Measurements from ENCODE around the gene SHOC1. TPM values are rescaled to one million over a fixed set of nuclear protein-coding genes. Genes with fewer than 3 reads are reported as not detected.

The SHOC1 gene
- total RNA-seq, 1 donor from 2014 or later = not detected

GRCh38 chr9:111806259-111806658, 11.5 kb upstream of the SHOC1 start:
- no peak overlapping the region for H3K4me3 Mint-ChIP-seq
- no peaks in the 10 kb centered on the region for H3K9me3 Mint-ChIP-seq
- no peak for ATAC-seq (ENCODE audit: low read depth)
- ChIA-PET CTCF (no interaction called here), POLR2A (no interaction called here)
- no peaks in the 10 kb centered on the region for H3K36me3 Mint-ChIP-seq (ENCODE audit: low read depth)
- H3K27me3 Mint-ChIP-seq = no peaks in the 10 kb centered on the region
- no peak for TF ChIP-seq CTCF (IDR thresholded peaks at IDR 0.05)
- no peak overlapping the region for H3K27ac Mint-ChIP-seq
- no peak for DNase-seq
- intact Hi-C loops (cut with micrococcal nuclease) = no loop called here
- peaks cover 3% of the 10 kb centered on the region for H3K4me1 Mint-ChIP-seq

GRCh38 chr9:111805830-111806241, 11.1 kb upstream of the SHOC1 start:
- CTCF ChIA-PET = no interaction called here
- TF ChIP-seq CTCF (IDR thresholded peaks at IDR 0.05) = no peak
- Mint-ChIP-seq H3K4me3 (no peak overlapping the region), H3K27me3 (no peaks in the 10 kb centered on the region), H3K9me3 (no peaks in the 10 kb centered on the region), H3K4me1 (peaks cover 3% of the 10 kb centered on the region), H3K36me3 (ENCODE audit: low read depth) (no peaks in the 10 kb centered on the region), H3K27ac (no peak overlapping the region)
- DNase-seq = no peak
- ATAC-seq (ENCODE audit: low read depth) = no peak
- intact Hi-C loops (cut with micrococcal nuclease) = no loop called here
- POLR2A ChIA-PET = no interaction called here

DNA sequence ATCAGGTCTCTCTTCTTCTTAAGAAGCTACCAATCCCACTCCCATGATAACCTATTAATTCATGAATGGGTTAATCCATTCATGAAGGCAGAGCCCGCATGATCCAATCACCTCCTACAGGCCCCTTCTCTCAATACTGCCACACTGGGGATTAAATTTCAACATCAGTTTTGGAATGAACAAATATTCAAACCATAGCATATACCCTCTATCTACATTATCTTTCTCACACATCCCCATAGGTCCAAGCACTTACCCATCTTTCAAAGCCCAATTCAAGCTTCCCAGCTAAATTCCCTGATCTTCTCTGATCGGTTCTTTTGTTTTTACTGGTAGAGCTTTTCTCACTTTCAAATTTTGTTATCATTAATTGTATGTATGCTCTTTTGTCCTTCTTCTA, 10.5 kb upstream of the SHOC1 start:
- intact Hi-C loops (cut with micrococcal nuclease) = no loop called here

DNA sequence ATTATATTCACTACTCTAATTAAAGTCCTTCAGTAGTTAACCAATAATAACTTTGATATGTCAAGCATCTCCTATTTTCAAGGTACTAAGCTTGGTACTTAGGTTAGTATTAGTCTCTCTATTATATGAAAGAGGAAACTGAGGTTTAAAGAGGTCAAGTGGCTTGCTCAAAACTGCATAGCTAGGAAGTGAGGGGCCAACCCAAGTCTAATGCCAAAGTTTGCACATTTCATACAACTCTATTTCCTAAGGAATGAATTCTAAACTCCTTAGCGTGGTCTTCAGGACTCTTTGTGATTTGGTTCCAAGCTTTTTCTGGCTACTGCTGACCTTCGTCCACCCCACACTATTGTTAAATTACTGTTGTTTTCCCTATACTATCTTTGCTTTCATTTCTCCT, 9.9 kb upstream of the SHOC1 start:
- H3K9me3 Mint-ChIP-seq = no peaks in the 10 kb centered on the region
- DNase-seq (no peak), ATAC-seq (ENCODE audit: low read depth) (no peak)
- no peaks in the 10 kb centered on the region for H3K27me3 Mint-ChIP-seq
- no peaks in the 10 kb centered on the region for H3K36me3 Mint-ChIP-seq (ENCODE audit: low read depth)
- CTCF ChIA-PET = no interaction called here
- no peak overlapping the region for H3K27ac Mint-ChIP-seq
- no peak for TF ChIP-seq CTCF (IDR thresholded peaks at IDR 0.05)
- H3K4me1 Mint-ChIP-seq = peaks cover 3% of the 10 kb centered on the region
- intact Hi-C loops (cut with micrococcal nuclease) = no loop called here
- no peak overlapping the region for H3K4me3 Mint-ChIP-seq
- POLR2A ChIA-PET = interaction anchor here (0.6 kb wide), 1 partner anchor 576 kb away, joined by 4 read pairs; no protein-coding TSS in a partner anchor

More for the DNA sequence above, 10.5 kb upstream of the SHOC1 start:
- Mint-ChIP-seq H3K4me3 (no peak overlapping the region), H3K9me3 (no peaks in the 10 kb centered on the region), H3K27ac (no peak overlapping the region), H3K4me1 (peaks cover 3% of the 10 kb centered on the region), H3K27me3 (no peaks in the 10 kb centered on the region), H3K36me3 (ENCODE audit: low read depth) (no peaks in the 10 kb centered on the region)
- no peak for ATAC-seq (ENCODE audit: low read depth)
- no peak for TF ChIP-seq CTCF (IDR thresholded peaks at IDR 0.05)
- POLR2A ChIA-PET = interaction anchor here (0.6 kb wide), 1 partner anchor 38 kb away, joined by 3 read pairs; no protein-coding TSS in a partner anchor
- no peak for DNase-seq
- CTCF ChIA-PET = no interaction called here

- TF ChIP-seq CTCF (IDR thresholded peaks at IDR 0.05) = no peak
- DNase-seq (no peak), ATAC-seq (ENCODE audit: low read depth) (no peak)
- H3K27me3 Mint-ChIP-seq = no peaks in the 10 kb centered on the region
- CTCF ChIA-PET = no interaction called here
- intact Hi-C loops (cut with micrococcal nuclease) = no loop called here
- H3K9me3 Mint-ChIP-seq = no peaks in the 10 kb centered on the region
- POLR2A ChIA-PET = interaction anchor here (0.7 kb wide), 1 partner anchor 100 kb away, joined by 11 read pairs; no protein-coding TSS in a partner anchor
- H3K4me3 Mint-ChIP-seq = no peak overlapping the region
- H3K36me3 Mint-ChIP-seq (ENCODE audit: low read depth) = no peaks in the 10 kb centered on the region
- H3K27ac Mint-ChIP-seq = no peak overlapping the region
- H3K4me1 Mint-ChIP-seq = peaks cover 3% of the 10 kb centered on the region
Measured at GRCh38 chr9:111803924-111804323, 9.2 kb upstream of the SHOC1 start.

Data from activated B cell treated with CpG ODN at 0.5 μM for 24 hours (primary cell).